ENCODE data around the gene CAPNS2. TPM values are rescaled to one million over a fixed set of nuclear protein-coding genes. Genes with fewer than 3 reads are reported as not detected.

The CAPNS2 gene
- total RNA-seq, 1 experiment from 2014 or later = not detected

DNA sequence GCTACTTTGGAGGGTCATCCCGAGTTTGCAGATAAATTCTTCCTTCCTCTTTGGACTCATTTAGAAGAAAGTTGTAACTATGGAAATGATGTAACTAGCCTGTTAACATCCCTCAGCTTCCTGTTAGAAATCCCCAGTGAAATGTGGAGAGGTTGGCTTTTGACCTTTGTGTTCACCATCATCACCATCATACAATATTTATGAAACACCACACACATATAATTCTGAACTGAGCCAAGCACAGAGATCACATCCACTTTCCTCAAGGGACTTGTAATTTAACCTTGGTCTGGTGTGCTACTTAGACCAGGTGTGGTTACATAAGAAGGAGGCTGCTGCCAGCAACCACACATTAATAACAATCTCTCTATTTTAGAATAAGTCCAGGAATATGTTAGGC is 2.5 kb downstream of the CAPNS2 start:
- Histone ChIP-seq H3K79me1 (ENCODE audit: insufficient read depth, low read depth, low read length, poor library complexity, severe bottlenecking) (no peaks in the 10 kb centered on the region), H3K4ac (ENCODE audit: low read depth, low read length) (no peak overlapping the region), H3K23ac (ENCODE audit: insufficient read length, low read depth, low read length) (no peak overlapping the region), H3K14ac (ENCODE audit: insufficient read depth, low read length) (no peak overlapping the region), H3K4me2 (ENCODE audit: insufficient read depth, insufficient read length, low read length) (no peak overlapping the region), H3K9me3 (ENCODE audit: control insufficient read depth, low read depth, low read length) (no peaks in the 10 kb centered on the region), H4K8ac (replicated peaks; ENCODE audit: insufficient read length, low read depth, low read length) (no peak overlapping the region), H2BK20ac (ENCODE audit: low read depth, low read length, poor library complexity, severe bottlenecking) (no peak overlapping the region), H3K4me1 (ENCODE audit: insufficient read depth, low read length) (no peaks in the 10 kb centered on the region), H3K18ac (ENCODE audit: insufficient read length, low read depth, low read length) (no peak overlapping the region), H2BK120ac (ENCODE audit: low read depth, low read length, poor library complexity, severe bottlenecking) (no peak overlapping the region), H3K27ac (ENCODE audit: insufficient read length, low read depth, low read length) (no peak overlapping the region), H3K56ac (ENCODE audit: insufficient read length, low read depth, low read length) (no peak overlapping the region), H2AK5ac (ENCODE audit: insufficient read length, low read length) (no peak overlapping the region), H3K27me3 (ENCODE audit: insufficient read depth, low read length) (no peaks in the 10 kb centered on the region), H3K79me2 (ENCODE audit: insufficient read depth, low read length) (no peaks in the 10 kb centered on the region), H3T11ph (ENCODE audit: low read length) (no peak overlapping the region), H4K20me1 (ENCODE audit: control insufficient read depth, insufficient read depth, insufficient read length) (no peaks in the 10 kb centered on the region), H4K5ac (ENCODE audit: insufficient read length, low read depth, low read length) (no peak overlapping the region), H3K23me2 (ENCODE audit: insufficient read length, low read depth, low read length, poor library complexity, severe bottlenecking) (no peaks in the 10 kb centered on the region), H4K91ac (ENCODE audit: insufficient read length, low read depth, low read length) (no peak overlapping the region), H2BK12ac (ENCODE audit: insufficient read length, low read depth, low read length) (no peak overlapping the region), H2BK5ac (ENCODE audit: insufficient read length, low read length) (no peak overlapping the region), H2AFZ (ENCODE audit: low read length) (no peak overlapping the region), H3K9ac (ENCODE audit: extremely low read depth, insufficient read length, low read length) (no peak overlapping the region), H2BK15ac (ENCODE audit: low read depth, low read length) (no peak overlapping the region)
- no peak for DNase-seq
- H3K27me3 Mint-ChIP-seq (ENCODE audit: low read depth) = no peaks in the 10 kb centered on the region
- H3K27ac Mint-ChIP-seq = no peak overlapping the region
- H3K9me3 Mint-ChIP-seq = no peaks in the 10 kb centered on the region
- H3K4me3 Mint-ChIP-seq = no peak overlapping the region
- TF ChIP-seq CTCF (conservative IDR thresholded peaks at IDR 0.05) = no peak
- no CpG with 5 or more reads among the region's 1 CpG for WGBS (ENCODE audit: extremely low coverage, insufficient read length, low lambda C conversion rate)
- H3K4me1 Mint-ChIP-seq = no peaks in the 10 kb centered on the region
- H3K36me3 Mint-ChIP-seq (ENCODE audit: insufficient read depth in 1 of 3, low read depth in 3 of 3) = no peaks in the 10 kb centered on the region

Data from H9 (cell line).